Measurements from ENCODE around the gene AMPD3.

DNA sequence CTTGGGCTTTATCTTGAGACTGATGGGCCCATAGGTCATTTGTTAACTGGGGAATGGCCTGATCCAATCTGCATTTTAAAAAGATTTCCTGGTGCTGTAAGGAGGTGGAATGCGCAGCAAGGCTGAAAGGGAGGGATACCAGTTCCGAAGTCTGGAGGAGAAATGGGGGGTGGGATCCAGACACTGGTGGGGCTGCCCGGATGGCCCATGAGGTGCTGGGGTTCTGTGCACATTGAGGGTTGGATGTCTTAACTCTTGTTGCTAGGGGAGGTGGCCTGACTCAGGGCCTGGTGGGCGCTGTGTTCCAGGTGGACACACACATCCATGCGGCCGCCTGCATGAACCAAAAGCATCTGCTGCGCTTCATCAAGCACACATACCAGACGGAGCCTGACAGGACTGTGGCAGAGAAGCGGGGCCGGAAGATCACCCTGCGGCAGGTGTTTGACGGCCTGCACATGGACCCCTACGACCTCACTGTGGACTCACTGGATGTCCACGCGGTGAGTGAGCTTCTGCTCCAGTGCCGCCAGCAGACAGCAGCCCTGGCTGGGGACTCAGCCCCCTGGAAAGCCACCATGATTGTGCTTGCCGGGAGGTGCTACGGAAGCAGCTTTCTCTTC lies 38.1 kb downstream of the AMPD3 start:
- TF ChIP-seq, protein P1, sequence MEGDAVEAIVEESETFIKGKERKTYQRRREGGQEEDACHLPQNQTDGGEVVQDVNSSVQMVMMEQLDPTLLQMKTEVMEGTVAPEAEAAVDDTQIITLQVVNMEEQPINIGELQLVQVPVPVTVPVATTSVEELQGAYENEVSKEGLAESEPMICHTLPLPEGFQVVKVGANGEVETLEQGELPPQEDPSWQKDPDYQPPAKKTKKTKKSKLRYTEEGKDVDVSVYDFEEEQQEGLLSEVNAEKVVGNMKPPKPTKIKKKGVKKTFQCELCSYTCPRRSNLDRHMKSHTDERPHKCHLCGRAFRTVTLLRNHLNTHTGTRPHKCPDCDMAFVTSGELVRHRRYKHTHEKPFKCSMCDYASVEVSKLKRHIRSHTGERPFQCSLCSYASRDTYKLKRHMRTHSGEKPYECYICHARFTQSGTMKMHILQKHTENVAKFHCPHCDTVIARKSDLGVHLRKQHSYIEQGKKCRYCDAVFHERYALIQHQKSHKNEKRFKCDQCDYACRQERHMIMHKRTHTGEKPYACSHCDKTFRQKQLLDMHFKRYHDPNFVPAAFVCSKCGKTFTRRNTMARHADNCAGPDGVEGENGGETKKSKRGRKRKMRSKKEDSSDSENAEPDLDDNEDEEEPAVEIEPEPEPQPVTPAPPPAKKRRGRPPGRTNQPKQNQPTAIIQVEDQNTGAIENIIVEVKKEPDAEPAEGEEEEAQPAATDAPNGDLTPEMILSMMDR (optimal IDR thresholded peaks at IDR 0.05 in 1 of 3, IDR thresholded peaks at IDR 0.05 in 1 of 3, conservative IDR thresholded peaks at IDR 0.05 in 1 of 3; ENCODE audit: extremely low read depth in 1 of 3, insufficient read depth in 2 of 3, low read length in 3 of 3): no peak
- no peak for TF ChIP-seq EZH2 (IDR thresholded peaks at IDR 0.05; ENCODE audit: low read length)

Data from keratinocyte (primary cell).